SK-N-SH (cell line): ENCODE measurements around the gene PSMD13. TPM values are rescaled to one million over a fixed set of nuclear protein-coding genes. Genes with fewer than 3 reads are reported as not detected.
"Not testable (repeated sequence)": the region's sequence is repeated elsewhere in the genome, so short reads cannot be mapped to it uniquely, and the experiment has no call there.

Source experiments
- CTCF ChIA-PET: fragments of 300-600, 350-600 bp; formaldehyde crosslinking; extraction: SDS; loops from one replicate; lab custom pipeline; 2021; lab: Yijun Ruan, JAX
- POLR2A ChIA-PET: fragments of 350-600 bp; sonication (Branson Sonifier 250); formaldehyde crosslinking; extraction: SDS; loops from one replicate; lab custom pipeline; 2020; ENCODE audit warnings: antibody characterized with exemption, inconsistent platforms; lab: Yijun Ruan, JAX
- DNase-seq: peaks from one replicate; pipeline ENCODE4 v3.0.0; 2012
- H2AFZ ChIP-seq: fragments of 200-600 bp; sonication (generic); 2 replicates; pipeline ENCODE4 v1.8.1; 2016; ENCODE audit warnings: antibody characterized with exemption, mild to moderate bottlenecking, low read depth
- H3F3A ChIP-seq: fragments of 200-600 bp; sonication (generic); replicated peaks from 2 replicates; pipeline ENCODE3; 2016; ENCODE audit warnings: antibody characterized with exemption, mild to moderate bottlenecking; ENCODE audit not compliant: insufficient read depth
- H3K27ac ChIP-seq, 2 experiments: fragments of 200-500 bp in 1 of 2; fragments of 200-600 bp in 1 of 2; sonication (Bioruptor generic) in 1 of 2; sonication (generic), shearing (Covaris generic) in 1 of 2; 2 replicates each; pipeline versions ENCODE4 v1.5.1 to v1.6.1; 2014 to 2016; ENCODE audit warnings: low read depth in 2 of 2, inconsistent platforms in 1 of 2, low read length in 1 of 2, mild to moderate bottlenecking in 1 of 2, mixed read lengths in 1 of 2
- H3K27me3 ChIP-seq: fragments of 200-600 bp; sonication (generic), shearing (Covaris generic); 2 replicates; pipeline ENCODE4 v1.6.1; 2016; ENCODE audit warnings: mixed run types; ENCODE audit not compliant: insufficient read depth
- H3K36me3 ChIP-seq, 2 experiments: fragments of 200-500 bp in 1 of 2; fragments of 200-600 bp in 1 of 2; sonication (Bioruptor generic) in 1 of 2; sonication (generic) in 1 of 2; replicated peaks in 1 of 2; 2 replicates each; pipeline versions ENCODE3 to v1.5.1; 2014 to 2016; ENCODE audit warnings: low read length in 1 of 2, mild to moderate bottlenecking in 1 of 2; ENCODE audit not compliant: insufficient read depth in 2 of 2, control insufficient read depth in 1 of 2
- H3K4me1 ChIP-seq, 2 experiments: fragments of 200-500 bp in 1 of 2; fragments of 200-600 bp in 1 of 2; sonication (Bioruptor generic) in 1 of 2; sonication (generic), shearing (Covaris generic) in 1 of 2; 2 replicates each; pipeline versions ENCODE4 v1.5.1 to v1.6.1; 2014 to 2016; ENCODE audit warnings: low read depth in 1 of 2, low read length in 1 of 2, mixed run types in 1 of 2; ENCODE audit not compliant: insufficient read depth in 2 of 2, control insufficient read depth in 1 of 2
- H3K4me2 ChIP-seq: fragments of 200-600 bp; sonication (generic), shearing (Covaris generic); 2 replicates; pipeline ENCODE4 v1.6.1; 2017; ENCODE audit warnings: mixed run types
- H3K4me3 ChIP-seq, 2 experiments: fragments of 200-500 bp in 1 of 2; fragments of 200-600 bp in 1 of 2; sonication (Bioruptor generic) in 1 of 2; sonication (generic), shearing (Covaris generic) in 1 of 2; 2 replicates each; pipeline versions ENCODE4 v1.5.1 to v1.8.1; 2014 to 2016; ENCODE audit warnings: low read depth in 2 of 2, inconsistent platforms in 1 of 2, low read length in 1 of 2, mild to moderate bottlenecking in 1 of 2, mixed read lengths in 1 of 2, moderate library complexity in 1 of 2
- H3K79me2 ChIP-seq: fragments of 200-600 bp; sonication (generic); 2 replicates; pipeline ENCODE4 v1.8.1; 2017; ENCODE audit warnings: mild to moderate bottlenecking; ENCODE audit not compliant: insufficient read depth
- H3K9ac ChIP-seq: fragments of 200-600 bp; sonication (generic); 2 replicates; pipeline ENCODE4 v1.6.1; 2017; ENCODE audit warnings: mixed run types
- H3K9me2 ChIP-seq: fragments of 200-600 bp; sonication (generic); 2 replicates; pipeline ENCODE4 v1.6.1; 2017; ENCODE audit warnings: mixed run types
- H3K9me3 ChIP-seq: fragments of 200-600 bp; sonication (generic); 2 replicates; pipeline ENCODE4 v1.6.1; 2017; ENCODE audit warnings: mixed run types, mild to moderate bottlenecking, moderate library complexity
- H4K20me1 ChIP-seq: fragments of 200-600 bp; sonication (generic); 2 replicates; pipeline ENCODE4 v1.6.1; 2017; ENCODE audit warnings: mild to moderate bottlenecking, mixed run types; ENCODE audit not compliant: insufficient read depth
- ELF1 ChIP-seq: IDR thresholded peaks from 2 replicates; pipeline ENCODE4 v1.4.0; 2012
- EZH2phosphoT487 ChIP-seq: fragments of 200-600 bp; sonication (generic); IDR thresholded peaks from 2 replicates; pipeline ENCODE4 v1.6.1; 2017; ENCODE audit warnings: low read depth, mixed run types, mild to moderate bottlenecking, antibody characterized with exemption, moderate library complexity, borderline replicate concordance
- FOSL2 ChIP-seq: IDR thresholded peaks from 2 replicates; pipeline ENCODE4 v1.4.0; 2012; ENCODE audit warnings: low read depth, mild to moderate bottlenecking, moderate library complexity, borderline replicate concordance
- GABPA ChIP-seq: IDR thresholded peaks from 2 replicates; pipeline ENCODE4 v1.4.0; 2012; ENCODE audit warnings: low read depth, mild to moderate bottlenecking
- MEF2A ChIP-seq: IDR thresholded peaks from 2 replicates; pipeline ENCODE4 v1.4.0; 2012; ENCODE audit warnings: low read depth, borderline replicate concordance
- MXI1 ChIP-seq: IDR thresholded peaks from 2 replicates; pipeline ENCODE4 v1.6.1; 2012; ENCODE audit warnings: mild to moderate bottlenecking, low read depth, low read length, improper control_type of control experiment
- NRF1 ChIP-seq: IDR thresholded peaks from 2 replicates; pipeline ENCODE4 v1.6.1; 2012; ENCODE audit warnings: low read depth, mild to moderate bottlenecking, low read length
- RAD21 ChIP-seq: IDR thresholded peaks from 2 replicates; pipeline ENCODE4 v1.6.1; 2012; ENCODE audit warnings: mild to moderate bottlenecking, low read length
- RFX5 ChIP-seq: IDR thresholded peaks from 2 replicates; pipeline ENCODE4 v1.6.1; 2012; ENCODE audit warnings: mild to moderate bottlenecking, improper control_type of control experiment, low read length
- TAF1 ChIP-seq: IDR thresholded peaks from 2 replicates; pipeline ENCODE4 v1.6.1; 2012; ENCODE audit warnings: low read depth, mild to moderate bottlenecking, low read length, moderate library complexity, borderline replicate concordance
- YY1 ChIP-seq: IDR thresholded peaks from 2 replicates; pipeline ENCODE4 v1.4.0; 2012; ENCODE audit warnings: low read depth, mild to moderate bottlenecking
- WGBS: methylation state at CpG from one replicate; pipeline ENCODE4 v1.1.6; 2017; ENCODE audit warnings: low lambda C conversion rate; 5-methylcytosine and 5-hydroxymethylcytosine counted together
- polyA plus RNA-seq, 3 experiments: library from polyadenylated mRNA; depleted of rRNA; stranded (reverse); fragments of >200 nt; gene quantifications; 2 replicates each; pipeline ENCODE4 v1.2.3, GENCODE V29; 2012
- TF ChIP-seq, protein P1 (sequence below): IDR thresholded peaks from 2 replicates; pipeline ENCODE4 v1.6.1; 2012; ENCODE audit warnings: mild to moderate bottlenecking, low read depth, low read length, moderate library complexity
- TF ChIP-seq, protein P2 (sequence below): fragments of 150-350 bp; IDR thresholded peaks from 2 replicates; pipeline ENCODE4 v1.6.1; 2017; ENCODE audit warnings: antibody characterized with exemption, low read length, low read depth, borderline replicate concordance

Gene PSMD13
- polyA plus RNA-seq, 1 of the 3 experiments (the other 2 are of a cell fraction): 196 TPM

DNA sequence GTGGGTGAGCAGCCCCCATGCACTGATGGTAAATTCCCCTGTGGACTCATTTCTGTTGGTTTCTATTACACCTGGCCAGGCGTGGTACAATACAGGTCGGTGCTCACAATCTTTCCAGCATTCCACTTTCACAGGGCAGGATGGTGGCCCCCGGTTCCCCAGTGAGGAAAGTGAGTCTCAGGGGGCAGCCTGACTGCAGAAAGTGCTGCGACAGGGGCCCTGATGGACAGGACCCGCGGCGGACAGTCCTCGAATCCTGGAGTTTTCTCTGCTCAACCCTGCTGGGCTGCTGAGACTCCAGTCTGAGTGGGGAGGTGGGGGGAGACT lies 49.1 kb downstream of the PSMD13 start (continued):
- TF ChIP-seq, protein P1, sequence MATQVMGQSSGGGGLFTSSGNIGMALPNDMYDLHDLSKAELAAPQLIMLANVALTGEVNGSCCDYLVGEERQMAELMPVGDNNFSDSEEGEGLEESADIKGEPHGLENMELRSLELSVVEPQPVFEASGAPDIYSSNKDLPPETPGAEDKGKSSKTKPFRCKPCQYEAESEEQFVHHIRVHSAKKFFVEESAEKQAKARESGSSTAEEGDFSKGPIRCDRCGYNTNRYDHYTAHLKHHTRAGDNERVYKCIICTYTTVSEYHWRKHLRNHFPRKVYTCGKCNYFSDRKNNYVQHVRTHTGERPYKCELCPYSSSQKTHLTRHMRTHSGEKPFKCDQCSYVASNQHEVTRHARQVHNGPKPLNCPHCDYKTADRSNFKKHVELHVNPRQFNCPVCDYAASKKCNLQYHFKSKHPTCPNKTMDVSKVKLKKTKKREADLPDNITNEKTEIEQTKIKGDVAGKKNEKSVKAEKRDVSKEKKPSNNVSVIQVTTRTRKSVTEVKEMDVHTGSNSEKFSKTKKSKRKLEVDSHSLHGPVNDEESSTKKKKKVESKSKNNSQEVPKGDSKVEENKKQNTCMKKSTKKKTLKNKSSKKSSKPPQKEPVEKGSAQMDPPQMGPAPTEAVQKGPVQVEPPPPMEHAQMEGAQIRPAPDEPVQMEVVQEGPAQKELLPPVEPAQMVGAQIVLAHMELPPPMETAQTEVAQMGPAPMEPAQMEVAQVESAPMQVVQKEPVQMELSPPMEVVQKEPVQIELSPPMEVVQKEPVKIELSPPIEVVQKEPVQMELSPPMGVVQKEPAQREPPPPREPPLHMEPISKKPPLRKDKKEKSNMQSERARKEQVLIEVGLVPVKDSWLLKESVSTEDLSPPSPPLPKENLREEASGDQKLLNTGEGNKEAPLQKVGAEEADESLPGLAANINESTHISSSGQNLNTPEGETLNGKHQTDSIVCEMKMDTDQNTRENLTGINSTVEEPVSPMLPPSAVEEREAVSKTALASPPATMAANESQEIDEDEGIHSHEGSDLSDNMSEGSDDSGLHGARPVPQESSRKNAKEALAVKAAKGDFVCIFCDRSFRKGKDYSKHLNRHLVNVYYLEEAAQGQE: no peak
- TF ChIP-seq GABPA: no peak
- TF ChIP-seq EZH2phosphoT487: no peak
- TF ChIP-seq RFX5: no peak
- no peak for TF ChIP-seq MXI1
- TF ChIP-seq NRF1: no peak
- TF ChIP-seq, protein P2, sequence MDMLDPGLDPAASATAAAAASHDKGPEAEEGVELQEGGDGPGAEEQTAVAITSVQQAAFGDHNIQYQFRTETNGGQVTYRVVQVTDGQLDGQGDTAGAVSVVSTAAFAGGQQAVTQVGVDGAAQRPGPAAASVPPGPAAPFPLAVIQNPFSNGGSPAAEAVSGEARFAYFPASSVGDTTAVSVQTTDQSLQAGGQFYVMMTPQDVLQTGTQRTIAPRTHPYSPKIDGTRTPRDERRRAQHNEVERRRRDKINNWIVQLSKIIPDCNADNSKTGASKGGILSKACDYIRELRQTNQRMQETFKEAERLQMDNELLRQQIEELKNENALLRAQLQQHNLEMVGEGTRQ: no peak
- TF ChIP-seq TAF1: no peak
- TF ChIP-seq RAD21: no peak
- TF ChIP-seq ELF1: no peak
- no peak for TF ChIP-seq YY1
- TF ChIP-seq FOSL2: no peak
- TF ChIP-seq MEF2A: no peak

DNA sequence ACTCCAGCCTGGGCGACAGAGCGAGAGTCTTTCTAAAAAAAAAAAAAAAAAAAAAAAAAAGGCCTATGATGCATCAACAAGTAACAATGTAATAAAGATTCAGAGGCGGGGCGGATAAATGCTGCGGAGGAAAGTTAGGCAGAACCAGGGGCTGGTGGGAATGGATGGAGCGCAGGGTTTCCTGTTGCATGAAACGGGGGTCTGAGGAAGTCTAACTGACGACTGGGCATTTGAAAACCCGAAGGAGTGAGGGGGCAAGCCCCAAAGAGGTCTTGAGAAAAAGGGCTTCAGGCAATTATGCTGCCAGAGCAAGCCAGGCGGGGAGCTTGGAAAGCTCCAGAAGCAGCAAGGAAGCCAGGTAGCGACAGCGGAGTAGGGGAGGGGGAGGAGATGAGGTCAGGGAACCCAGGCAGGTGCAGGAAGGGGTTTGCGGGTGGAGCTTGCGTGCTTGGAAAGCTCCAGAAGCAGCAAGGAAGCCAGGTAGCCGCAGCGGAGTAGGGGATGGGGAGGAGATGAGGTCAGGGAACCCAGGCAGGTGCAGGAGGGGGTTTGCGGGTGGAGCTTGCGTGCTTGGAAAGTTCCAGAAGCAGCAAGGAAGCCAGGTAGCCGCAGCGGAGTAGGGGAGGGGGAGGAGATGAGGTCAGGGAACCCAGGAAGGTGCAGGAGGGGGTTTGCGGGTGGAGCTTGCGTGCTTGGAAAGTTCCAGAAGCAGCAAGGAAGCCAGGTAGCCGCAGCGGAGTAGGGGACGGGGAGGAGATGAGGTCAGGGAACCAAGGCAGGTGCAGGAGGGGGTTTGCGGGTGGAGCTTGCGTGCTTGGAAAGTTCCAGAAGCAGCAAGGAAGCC lies 50.4 kb downstream of the PSMD13 start:
- POLR2A ChIA-PET: interaction anchor here (0.8 kb wide), 1 partner anchor 8 kb away, joined by 3 read pairs; no protein-coding TSS in a partner anchor
- CTCF ChIA-PET: interaction anchor here (0.9 to 2.1 kb wide), 4 partner anchors 13 to 36 kb away, joined by 3 to 6 read pairs (median 4); no protein-coding TSS in a partner anchor

More for the DNA sequence above, 50.4 kb downstream of the PSMD13 start:
- H4K20me1 ChIP-seq, H3K79me2 ChIP-seq, H3K27ac ChIP-seq, H3K4me2 ChIP-seq, H3K9me2 ChIP-seq, H3K4me3 ChIP-seq, H3K4me1 ChIP-seq, H3K27me3 ChIP-seq, H3K36me3 ChIP-seq, H3F3A ChIP-seq, H2AFZ ChIP-seq, H3K9me3 ChIP-seq, H3K9ac ChIP-seq: not testable (repeated sequence)
- peak; percentile 37 for DNase-seq
- WGBS: 69% methylated on average over 27 of the region's 27 CpGs
